ENCODE data around the gene PFKFB2.

Gene PFKFB2

DNA sequence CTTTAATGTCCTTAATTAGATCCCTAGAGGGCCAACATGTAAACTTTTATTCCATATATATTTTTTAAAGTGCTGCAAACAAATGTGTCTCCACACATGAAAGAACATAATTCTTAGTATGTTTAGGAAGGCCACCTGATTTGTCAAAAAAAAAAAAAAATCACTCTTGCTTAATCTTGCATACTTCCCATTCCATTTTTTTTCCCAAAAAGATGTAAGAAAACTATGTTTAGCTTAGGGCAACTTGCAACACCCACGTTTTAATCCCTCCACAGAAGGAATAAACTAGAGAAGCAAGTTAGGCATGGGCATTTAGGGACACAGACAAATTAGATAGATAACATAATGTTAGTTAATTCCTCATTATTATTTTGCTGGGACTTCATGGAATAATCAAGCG is 7.6 kb upstream of the PFKFB2 start:
- H3K27me3 ChIP-seq (ENCODE audit: insufficient read depth, poor library complexity, severe bottlenecking) = no peaks in the 10 kb centered on the region
- no peaks in the 10 kb centered on the region for H3K9me3 ChIP-seq (ENCODE audit: severe bottlenecking)
- TF ChIP-seq, protein P1, sequence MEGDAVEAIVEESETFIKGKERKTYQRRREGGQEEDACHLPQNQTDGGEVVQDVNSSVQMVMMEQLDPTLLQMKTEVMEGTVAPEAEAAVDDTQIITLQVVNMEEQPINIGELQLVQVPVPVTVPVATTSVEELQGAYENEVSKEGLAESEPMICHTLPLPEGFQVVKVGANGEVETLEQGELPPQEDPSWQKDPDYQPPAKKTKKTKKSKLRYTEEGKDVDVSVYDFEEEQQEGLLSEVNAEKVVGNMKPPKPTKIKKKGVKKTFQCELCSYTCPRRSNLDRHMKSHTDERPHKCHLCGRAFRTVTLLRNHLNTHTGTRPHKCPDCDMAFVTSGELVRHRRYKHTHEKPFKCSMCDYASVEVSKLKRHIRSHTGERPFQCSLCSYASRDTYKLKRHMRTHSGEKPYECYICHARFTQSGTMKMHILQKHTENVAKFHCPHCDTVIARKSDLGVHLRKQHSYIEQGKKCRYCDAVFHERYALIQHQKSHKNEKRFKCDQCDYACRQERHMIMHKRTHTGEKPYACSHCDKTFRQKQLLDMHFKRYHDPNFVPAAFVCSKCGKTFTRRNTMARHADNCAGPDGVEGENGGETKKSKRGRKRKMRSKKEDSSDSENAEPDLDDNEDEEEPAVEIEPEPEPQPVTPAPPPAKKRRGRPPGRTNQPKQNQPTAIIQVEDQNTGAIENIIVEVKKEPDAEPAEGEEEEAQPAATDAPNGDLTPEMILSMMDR (IDR thresholded peaks at IDR 0.05; ENCODE audit: poor library complexity, severe bottlenecking) = no peak
- DNase-seq (ENCODE audit: low spot score) (no peak), ATAC-seq (ENCODE audit: low read depth) (no peak)
- H3K36me3 ChIP-seq (ENCODE audit: low read depth) = peaks cover 61% of the 10 kb centered on the region
- H3K4me1 ChIP-seq (ENCODE audit: insufficient read depth, poor library complexity, severe bottlenecking) = peaks cover 27% of the 10 kb centered on the region
- H3K4me3 ChIP-seq (ENCODE audit: severe bottlenecking) = no peak overlapping the region
- H3K27ac ChIP-seq (ENCODE audit: poor library complexity, severe bottlenecking) = no peak overlapping the region

DNA sequence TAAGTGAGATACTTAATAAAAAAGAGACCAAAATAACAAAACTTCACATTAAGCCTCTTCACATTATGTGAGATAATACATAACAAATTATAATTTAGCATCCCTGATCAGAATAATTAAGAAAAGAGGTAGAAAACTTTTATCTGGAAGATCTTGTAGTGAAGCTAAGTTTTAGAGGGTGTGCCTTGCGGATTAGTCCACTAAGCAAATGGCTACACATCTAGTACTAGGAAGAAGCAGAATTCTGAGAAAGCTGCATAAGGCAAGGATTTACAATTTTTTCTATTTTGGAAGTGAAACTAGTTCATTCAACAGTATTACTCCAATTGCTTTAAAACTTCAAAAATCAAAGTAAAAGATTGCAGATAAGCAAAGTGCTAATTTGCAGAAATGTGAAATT is 5.6 kb upstream of the PFKFB2 start:
- Histone ChIP-seq H3K4me1 (ENCODE audit: insufficient read depth, poor library complexity, severe bottlenecking) (peaks cover 38% of the 10 kb centered on the region), H3K27me3 (ENCODE audit: insufficient read depth, poor library complexity, severe bottlenecking) (no peaks in the 10 kb centered on the region), H3K4me3 (ENCODE audit: severe bottlenecking) (no peak overlapping the region), H3K36me3 (ENCODE audit: low read depth) (peaks cover 61% of the 10 kb centered on the region), H3K9me3 (ENCODE audit: severe bottlenecking) (no peaks in the 10 kb centered on the region), H3K27ac (ENCODE audit: poor library complexity, severe bottlenecking) (no peak overlapping the region)
- ATAC-seq (ENCODE audit: low read depth) (no peak), DNase-seq (ENCODE audit: low spot score) (no peak)
- TF ChIP-seq, protein P1 (IDR thresholded peaks at IDR 0.05; ENCODE audit: poor library complexity, severe bottlenecking) = no peak

DNA sequence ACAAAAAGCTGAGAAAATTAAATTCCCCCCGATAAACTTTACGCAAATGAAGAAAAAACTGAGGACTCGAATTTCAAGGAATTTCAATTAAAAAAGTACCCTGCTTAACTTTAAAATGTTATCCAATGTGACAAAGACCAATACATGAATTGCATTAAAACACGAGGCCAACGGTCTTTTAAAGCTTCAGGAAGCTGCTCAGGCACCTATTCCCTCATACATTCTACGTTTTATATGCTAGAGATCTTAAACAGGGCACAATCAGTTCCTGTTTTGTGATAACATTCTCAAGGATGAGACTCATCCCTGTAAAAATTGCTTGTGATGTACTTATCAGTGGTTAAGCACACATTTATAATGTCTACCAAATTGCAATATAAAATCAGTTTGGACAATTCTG is 5.0 kb upstream of the PFKFB2 start:
- Histone ChIP-seq H3K27ac (ENCODE audit: poor library complexity, severe bottlenecking) (peak overlapping the region; percentile 3), H3K4me3 (ENCODE audit: severe bottlenecking) (no peak overlapping the region), H3K27me3 (ENCODE audit: insufficient read depth, poor library complexity, severe bottlenecking) (no peaks in the 10 kb centered on the region), H3K9me3 (ENCODE audit: severe bottlenecking) (no peaks in the 10 kb centered on the region), H3K4me1 (ENCODE audit: insufficient read depth, poor library complexity, severe bottlenecking) (peaks cover 38% of the 10 kb centered on the region), H3K36me3 (ENCODE audit: low read depth) (peaks cover 61% of the 10 kb centered on the region)
- DNase-seq (ENCODE audit: low spot score) (no peak), ATAC-seq (ENCODE audit: low read depth) (no peak)
- TF ChIP-seq, protein P1 (IDR thresholded peaks at IDR 0.05; ENCODE audit: poor library complexity, severe bottlenecking) = no peak

DNA sequence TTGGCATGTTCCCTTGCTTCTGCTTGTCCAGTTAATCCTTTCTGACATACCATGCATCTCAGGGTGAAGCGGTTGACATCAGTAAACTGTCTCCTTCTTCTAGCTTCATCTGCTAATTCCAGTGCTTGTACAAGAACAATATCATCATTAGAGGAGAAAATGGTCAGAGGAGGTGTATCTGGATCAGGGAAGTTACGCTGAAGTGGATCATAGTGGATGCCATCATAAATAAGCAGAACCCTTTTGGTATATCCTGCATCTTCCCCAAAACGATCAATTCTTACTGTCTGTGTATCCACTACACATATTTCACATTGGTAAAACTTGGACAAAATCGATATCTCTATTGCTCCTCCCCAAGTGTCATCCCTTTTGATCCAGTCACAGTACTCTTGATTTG is 4.0 kb upstream of the PFKFB2 start:
- TF ChIP-seq, protein P1 (IDR thresholded peaks at IDR 0.05; ENCODE audit: poor library complexity, severe bottlenecking) = no peak
- no peak for ATAC-seq (ENCODE audit: low read depth)
- Histone ChIP-seq H3K27me3 (ENCODE audit: insufficient read depth, poor library complexity, severe bottlenecking) (no peaks in the 10 kb centered on the region), H3K9me3 (ENCODE audit: severe bottlenecking) (no peaks in the 10 kb centered on the region), H3K4me3 (ENCODE audit: severe bottlenecking) (no peak overlapping the region), H3K27ac (ENCODE audit: poor library complexity, severe bottlenecking) (peak overlapping the region; percentile 81), H3K4me1 (ENCODE audit: insufficient read depth, poor library complexity, severe bottlenecking) (peaks cover 38% of the 10 kb centered on the region), H3K36me3 (ENCODE audit: low read depth) (peaks cover 52% of the 10 kb centered on the region)
- no peak for DNase-seq (ENCODE audit: low spot score)

DNA sequence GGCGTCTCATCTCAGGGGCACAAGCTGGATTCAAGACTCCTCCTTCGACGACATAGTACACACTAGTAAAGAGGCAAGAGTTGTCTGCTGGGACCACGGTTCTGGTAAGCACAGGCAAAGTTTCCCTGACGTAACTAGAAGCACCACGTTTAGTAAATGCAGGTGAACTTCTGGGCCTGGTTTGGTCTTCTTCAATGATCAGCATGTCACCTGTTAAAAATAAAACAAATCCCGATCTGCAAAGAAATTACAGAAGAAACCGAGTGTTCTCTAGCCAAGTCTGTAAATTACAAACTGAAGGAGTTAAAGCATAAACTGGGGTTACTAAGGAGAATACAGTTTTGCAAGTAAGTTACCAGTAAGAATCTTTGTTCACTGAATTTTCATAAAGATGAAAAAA is 3.6 kb upstream of the PFKFB2 start:
- peaks cover 50% of the 10 kb centered on the region for H3K36me3 ChIP-seq (ENCODE audit: low read depth)
- peak overlapping the region; percentile 81 for H3K27ac ChIP-seq (ENCODE audit: poor library complexity, severe bottlenecking)
- DNase-seq (ENCODE audit: low spot score) (no peak), ATAC-seq (ENCODE audit: low read depth) (no peak)
- H3K27me3 ChIP-seq (ENCODE audit: insufficient read depth, poor library complexity, severe bottlenecking) = no peaks in the 10 kb centered on the region
- H3K9me3 ChIP-seq (ENCODE audit: severe bottlenecking) = no peaks in the 10 kb centered on the region
- peak overlapping the region; percentile 86 for H3K4me3 ChIP-seq (ENCODE audit: severe bottlenecking)
- peaks cover 38% of the 10 kb centered on the region for H3K4me1 ChIP-seq (ENCODE audit: insufficient read depth, poor library complexity, severe bottlenecking)
- TF ChIP-seq, protein P1 (IDR thresholded peaks at IDR 0.05; ENCODE audit: poor library complexity, severe bottlenecking) = no peak
